Common myeloid progenitor, CD34-positive (primary cell): ENCODE measurements around the gene GDPD5.

Experiments used
- CTCF ChIA-PET: fragments of 350-600 bp; sonication (Branson Sonifier 250); formaldehyde crosslinking; loops from one replicate; lab custom pipeline; 2021; ENCODE audit warnings: antibody characterized with exemption; lab: Charles Lee
- POLR2A ChIA-PET: fragments of 350-600 bp; sonication (Branson Sonifier 250); formaldehyde crosslinking; loops from one replicate; lab custom pipeline; 2021; ENCODE audit warnings: antibody characterized with exemption; lab: Charles Lee
- DNase-seq, 3 donors: peaks; one replicate each; pipeline versions ENCODE4 v3.0.0 to v3.0.0-alpha.2; 2013
- H3K27ac ChIP-seq, 2 experiments: 1 replicate in 1 of 2; 2 replicates in 1 of 2; pipeline ENCODE4 v1.7.0; 2013; ENCODE audit warnings: inconsistent platforms in 2 of 2, low read length in 2 of 2, mild to moderate bottlenecking in 2 of 2, low read depth in 1 of 2, moderate library complexity in 1 of 2; ENCODE audit not compliant: severe bottlenecking in 2 of 2, insufficient read depth in 1 of 2, poor library complexity in 1 of 2
- H3K27me3 ChIP-seq, 5 experiments: replicated peaks in 2 of 5; 1 replicate in 3 of 5; 2 replicates in 2 of 5; pipeline versions ENCODE4 v1.6.1 to v1.7.0; 2013; ENCODE audit warnings: low read length in 4 of 5, mild to moderate bottlenecking in 2 of 5, moderate library complexity in 2 of 5, inconsistent platforms in 1 of 5; ENCODE audit not compliant: insufficient read depth in 5 of 5, control insufficient read depth in 4 of 5
- H3K36me3 ChIP-seq, 4 experiments: 1 replicate in 2 of 4; 2 replicates in 2 of 4; pipeline versions ENCODE4 v1.6.1 to v1.7.0; 2013; ENCODE audit warnings: low read length in 3 of 4, control low read depth in 1 of 4, mild to moderate bottlenecking in 1 of 4; ENCODE audit not compliant: control insufficient read depth in 4 of 4, insufficient read depth in 4 of 4
- H3K4me1 ChIP-seq, 4 experiments: 1 replicate in 3 of 4; 2 replicates in 1 of 4; pipeline versions ENCODE4 v1.6.1 to v1.7.1; 2013; ENCODE audit warnings: low read length in 3 of 4, mild to moderate bottlenecking in 3 of 4, control low read depth in 1 of 4, inconsistent platforms in 1 of 4, moderate library complexity in 1 of 4; ENCODE audit not compliant: control insufficient read depth in 4 of 4, insufficient read depth in 4 of 4; ENCODE audit errors: control extremely low read depth in 1 of 4
- H3K4me3 ChIP-seq, 7 experiments: 1 replicate in 4 of 7; 2 replicates in 3 of 7; pipeline versions ENCODE4 v1.5.1 to v1.7.0; 2013; ENCODE audit warnings: mild to moderate bottlenecking in 7 of 7, low read length in 6 of 7, moderate library complexity in 6 of 7, inconsistent platforms in 2 of 7, low read depth in 2 of 7, control low read depth in 1 of 7; ENCODE audit not compliant: insufficient read depth in 4 of 7, control insufficient read depth in 1 of 7; ENCODE audit errors: extremely low read depth in 1 of 7
- H3K9me3 ChIP-seq, 5 experiments: 1 replicate in 4 of 5; 2 replicates in 1 of 5; pipeline versions ENCODE4 v1.6.1 to v1.7.1; 2013; ENCODE audit warnings: low read length in 4 of 5, mild to moderate bottlenecking in 2 of 5, inconsistent platforms in 1 of 5, low read depth in 1 of 5, moderate library complexity in 1 of 5; ENCODE audit not compliant: control insufficient read depth in 4 of 5, insufficient read depth in 2 of 5; ENCODE audit errors: control extremely low read depth in 1 of 5
- WGBS: methylation state at CpG from one replicate; pipeline ENCODE4 v1.1.5; 2013; ENCODE audit not compliant: insufficient coverage; 5-methylcytosine and 5-hydroxymethylcytosine counted together

The GDPD5 gene

GRCh38 chr11:75499423-75500190 lies 26.1 kb downstream of the GDPD5 start:
- Histone ChIP-seq H3K4me1 (no peaks in the 10 kb centered on the region), H3K4me3 (no peak overlapping the region), H3K9me3 (no peaks in the 10 kb centered on the region), H3K36me3 (no peaks in the 10 kb centered on the region), H3K27ac (no peak overlapping the region), H3K27me3 (no peaks in the 10 kb centered on the region)
- DNase-seq: no peak
- POLR2A ChIA-PET: no interaction called here
- WGBS: 91% methylated on average over 7 of the region's 8 CpGs
- CTCF ChIA-PET: interaction anchor here (0.9 to 1.6 kb wide), 4 partner anchors 23 to 71 kb away, joined by 3 to 4 read pairs (median 3); no protein-coding TSS in a partner anchor

- POLR2A ChIA-PET: no interaction called here
- CTCF ChIA-PET: interaction anchor here (1.0 to 1.6 kb wide), 3 partner anchors 24 to 46 kb away, joined by 3 to 4 read pairs (median 3); no protein-coding TSS in a partner anchor
- H3K4me3 ChIP-seq: no peak overlapping the region
- DNase-seq: no peak
- no peaks in the 10 kb centered on the region for H3K4me1 ChIP-seq
- 96% methylated on average over 4 of the region's 4 CpGs for WGBS
- no peaks in the 10 kb centered on the region for H3K27me3 ChIP-seq
- no peaks in the 10 kb centered on the region for H3K36me3 ChIP-seq
- H3K9me3 ChIP-seq: no peaks in the 10 kb centered on the region
- no peak overlapping the region for H3K27ac ChIP-seq
Measured at GRCh38 chr11:75498556-75499255, 27.0 kb downstream of the GDPD5 start.

GRCh38 chr11:75497788-75498409 lies 27.8 kb downstream of the GDPD5 start:
- ChIA-PET POLR2A (no interaction called here), CTCF (no interaction called here)
- no peaks in the 10 kb centered on the region for H3K27me3 ChIP-seq
- H3K9me3 ChIP-seq: no peaks in the 10 kb centered on the region
- H3K27ac ChIP-seq: no peak overlapping the region
- WGBS: 96% methylated on average over 4 of the region's 5 CpGs
- no peaks in the 10 kb centered on the region for H3K36me3 ChIP-seq
- H3K4me3 ChIP-seq: no peak overlapping the region
- DNase-seq: no peak
- no peaks in the 10 kb centered on the region for H3K4me1 ChIP-seq

GRCh38 chr11:75496305-75496752 lies 29.4 kb downstream of the GDPD5 start:
- ChIA-PET POLR2A (no interaction called here), CTCF (interaction anchor here (1.0 to 2.2 kb wide), 2 partner anchors 10 to 33 kb away, joined by 3 to 6 read pairs; no protein-coding TSS in a partner anchor)
- Histone ChIP-seq H3K9me3 (no peaks in the 10 kb centered on the region), H3K4me1 (peaks cover 0 to 11% (median 10%) of the 10 kb centered on the region in 4 experiments), H3K27ac (no peak overlapping the region), H3K27me3 (no peaks in the 10 kb centered on the region), H3K4me3 (no peak overlapping the region), H3K36me3 (no peaks in the 10 kb centered on the region)
- WGBS: 74% methylated on average over 5 of the region's 6 CpGs
- DNase-seq: no peak

- no peak overlapping the region for H3K27ac ChIP-seq
- 95% methylated on average over 4 of the region's 4 CpGs for WGBS
- no peak for DNase-seq
- POLR2A ChIA-PET: no interaction called here
- H3K4me1 ChIP-seq: peaks cover 0 to 11% (median 10%) of the 10 kb centered on the region in 4 experiments
- H3K9me3 ChIP-seq: no peaks in the 10 kb centered on the region
- no peaks in the 10 kb centered on the region for H3K27me3 ChIP-seq
- no peak overlapping the region for H3K4me3 ChIP-seq
- H3K36me3 ChIP-seq: no peaks in the 10 kb centered on the region
- CTCF ChIA-PET: interaction anchor here (1.0 to 2.2 kb wide), 3 partner anchors 9 to 36 kb away, joined by 3 to 6 read pairs (median 5); no protein-coding TSS in a partner anchor
Measured at GRCh38 chr11:75495749-75496304, 29.9 kb downstream of the GDPD5 start.

- no peaks in the 10 kb centered on the region for H3K9me3 ChIP-seq
- no peak overlapping the region for H3K4me3 ChIP-seq
- peaks cover 0 to 11% (median 10%) of the 10 kb centered on the region in 4 experiments for H3K4me1 ChIP-seq
- no peaks in the 10 kb centered on the region for H3K27me3 ChIP-seq
- ChIA-PET CTCF (no interaction called here), POLR2A (no interaction called here)
- no peak for DNase-seq
- no peak overlapping the region for H3K27ac ChIP-seq
- WGBS: 93% methylated on average over 3 of the region's 3 CpGs
- H3K36me3 ChIP-seq: no peaks in the 10 kb centered on the region
Measured at GRCh38 chr11:75493626-75494025, 32.1 kb downstream of the GDPD5 start.
